ENCODE measurements around the gene SLCO2B1.

SLCO2B1 gene

GRCh38 chr11:75214411-75214821, 63.5 kb downstream of the SLCO2B1 start:
- DNase-seq (ENCODE audit: low read depth in 4 of 4, low spot score in 1 of 4), result peak; percentile 57 to 67 (median 58)

- DNase-seq (ENCODE audit: low read depth in 4 of 4, low spot score in 1 of 4), result no peak
Observed at GRCh38 chr11:75214843-75215242, 63.9 kb downstream of the SLCO2B1 start.

- no peak for DNase-seq (ENCODE audit: low read depth in 4 of 4, low spot score in 1 of 4)
Observed at GRCh38 chr11:75219869-75220268, 69.0 kb downstream of the SLCO2B1 start.

- DNase-seq (ENCODE audit: low read depth in 4 of 4, low spot score in 1 of 4), result no peak
Observed at GRCh38 chr11:75223954-75224643, 73.2 kb downstream of the SLCO2B1 start.

GRCh38 chr11:75225794-75226193, 74.9 kb downstream of the SLCO2B1 start:
- no peak for DNase-seq (ENCODE audit: low read depth in 4 of 4, low spot score in 1 of 4)

GRCh38 chr11:75229466-75229865, 78.6 kb downstream of the SLCO2B1 start:
- DNase-seq (ENCODE audit: low read depth in 4 of 4, low spot score in 1 of 4), result no peak

GRCh38 chr11:75230621-75231020, 79.7 kb downstream of the SLCO2B1 start:
- no peak for DNase-seq (ENCODE audit: low read depth in 4 of 4, low spot score in 1 of 4)

GRCh38 chr11:75233754-75234172, 82.9 kb downstream of the SLCO2B1 start:
- no peak for DNase-seq (ENCODE audit: low read depth in 4 of 4, low spot score in 1 of 4)

- no peak for DNase-seq (ENCODE audit: low read depth in 4 of 4, low spot score in 1 of 4)
Observed at GRCh38 chr11:75236062-75236461, 85.2 kb downstream of the SLCO2B1 start.

- no peak for DNase-seq (ENCODE audit: low read depth in 4 of 4, low spot score in 1 of 4)
Observed at GRCh38 chr11:75237050-75237449, 86.1 kb downstream of the SLCO2B1 start.

- no peak for DNase-seq (ENCODE audit: low read depth in 4 of 4, low spot score in 1 of 4)
Observed at GRCh38 chr11:75238595-75239440, 87.9 kb downstream of the SLCO2B1 start.

- DNase-seq (ENCODE audit: low read depth in 4 of 4, low spot score in 1 of 4), result no peak
Observed at GRCh38 chr11:75239531-75240290, 88.8 kb downstream of the SLCO2B1 start.

- DNase-seq (ENCODE audit: low read depth in 4 of 4, low spot score in 1 of 4), result no peak
Observed at GRCh38 chr11:75240311-75241035, 89.6 kb downstream of the SLCO2B1 start, which contains the start of gene TPBGL. Gene TPBGL, plus strand, starts transcription at chr11:75240774. Its CDS starts 276 bp downstream, at chr11:75241050.

GRCh38 chr11:75241036-75241905, 90.4 kb downstream of the SLCO2B1 start:
- peak; percentile 74 to 78 (median 76) for DNase-seq (ENCODE audit: low read depth in 4 of 4, low spot score in 1 of 4)

GRCh38 chr11:75241906-75242644, 91.2 kb downstream of the SLCO2B1 start:
- DNase-seq (ENCODE audit: low read depth in 4 of 4, low spot score in 1 of 4), result peak in 1 of 4 experiments; percentile 23

GRCh38 chr11:75242722-75243600, 92.1 kb downstream of the SLCO2B1 start:
- DNase-seq (ENCODE audit: low read depth in 4 of 4, low spot score in 1 of 4), result no peak

GRCh38 chr11:75244052-75244814, 93.3 kb downstream of the SLCO2B1 start:
- no peak for DNase-seq (ENCODE audit: low read depth in 4 of 4, low spot score in 1 of 4)

Measured in stimulated activated CD4-positive, alpha-beta T cell treated with anti-CD3 and anti-CD28 coated beads, Interleukin-1b, Interleukin-23, amount 100 ng/mL, for 24 hours (primary cell).